HG02938 (cell line): Measurements from ENCODE around the gene MRPS15.

Source experiments
- ATAC-seq: cut with Tn5 transposase; IDR thresholded peaks from one replicate; pipeline ENCODE4 v1.9.1; 2021; ENCODE audit warnings: mild to moderate bottlenecking, moderate library complexity; ENCODE audit not compliant: unreplicated experiment

Gene MRPS15

GRCh38 chr1:36421649-36422048 lies 42.5 kb downstream of the MRPS15 start:
- no peak for ATAC-seq

- ATAC-seq, result peak; percentile 59
These were observed 43.3 kb downstream of the MRPS15 start for GRCh38 chr1:36420836-36421317.

- ATAC-seq, result no peak
These were observed 43.8 kb downstream of the MRPS15 start for GRCh38 chr1:36420409-36420808.

GRCh38 chr1:36419569-36419968 lies 44.6 kb downstream of the MRPS15 start:
- ATAC-seq, result no peak

GRCh38 chr1:36419140-36419539 lies 45.0 kb downstream of the MRPS15 start:
- no peak for ATAC-seq

- no peak for ATAC-seq
These were observed 46.3 kb downstream of the MRPS15 start for GRCh38 chr1:36417931-36418330.

- no peak for ATAC-seq
These were observed 48.4 kb downstream of the MRPS15 start for GRCh38 chr1:36415661-36416326.

GRCh38 chr1:36414384-36414783 lies 49.8 kb downstream of the MRPS15 start:
- ATAC-seq, result no peak

- no peak for ATAC-seq
These were observed 52.2 kb downstream of the MRPS15 start for GRCh38 chr1:36411674-36412648.

GRCh38 chr1:36408479-36408878 lies 55.7 kb downstream of the MRPS15 start:
- no peak for ATAC-seq

- no peak for ATAC-seq
These were observed 57.7 kb downstream of the MRPS15 start for GRCh38 chr1:36406440-36406839.
